ENCODE results near the gene C20orf204.

The C20orf204 gene, protein sequence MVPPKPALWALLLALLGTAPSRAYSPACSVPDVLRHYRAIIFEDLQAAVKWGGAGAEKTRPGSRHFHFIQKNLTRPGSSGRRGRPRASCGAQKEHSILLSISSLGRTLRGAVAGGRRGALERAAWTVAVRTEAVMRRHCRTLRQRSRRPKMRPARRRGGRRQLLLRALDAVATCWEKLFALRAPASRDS

GRCh38 chr20:64035933-64036345 lies at the start of gene C20orf204:
Gene C20orf204 (plus strand): TSS chr20:64036182. CDS start chr20:64036324, 142 bp downstream.
- no peak for TF ChIP-seq CTCF (IDR thresholded peaks at IDR 0.05; ENCODE audit: control insufficient read depth, extremely low read depth, insufficient read depth)
- H3K4me3 ChIP-seq (ENCODE audit: low read depth, low read length): no peak within 1 kb of the TSS
- DNase-seq (ENCODE audit: low read depth): no peak

- TF ChIP-seq CTCF (IDR thresholded peaks at IDR 0.05; ENCODE audit: control insufficient read depth, extremely low read depth, insufficient read depth): no peak
- DNase-seq (ENCODE audit: low read depth): no peak
- H3K4me3 ChIP-seq (ENCODE audit: low read depth, low read length): no peak overlapping the region
These were observed 35.1 kb upstream of the C20orf204 start for GRCh38 chr20:64000906-64001305.

- H3K4me3 ChIP-seq (ENCODE audit: low read depth, low read length): no peak overlapping the region
- DNase-seq (ENCODE audit: low read depth): peak; percentile 62
- TF ChIP-seq CTCF (IDR thresholded peaks at IDR 0.05; ENCODE audit: control insufficient read depth, extremely low read depth, insufficient read depth): no peak
These were observed 34.4 kb upstream of the C20orf204 start for GRCh38 chr20:64001607-64002011.

DNA sequence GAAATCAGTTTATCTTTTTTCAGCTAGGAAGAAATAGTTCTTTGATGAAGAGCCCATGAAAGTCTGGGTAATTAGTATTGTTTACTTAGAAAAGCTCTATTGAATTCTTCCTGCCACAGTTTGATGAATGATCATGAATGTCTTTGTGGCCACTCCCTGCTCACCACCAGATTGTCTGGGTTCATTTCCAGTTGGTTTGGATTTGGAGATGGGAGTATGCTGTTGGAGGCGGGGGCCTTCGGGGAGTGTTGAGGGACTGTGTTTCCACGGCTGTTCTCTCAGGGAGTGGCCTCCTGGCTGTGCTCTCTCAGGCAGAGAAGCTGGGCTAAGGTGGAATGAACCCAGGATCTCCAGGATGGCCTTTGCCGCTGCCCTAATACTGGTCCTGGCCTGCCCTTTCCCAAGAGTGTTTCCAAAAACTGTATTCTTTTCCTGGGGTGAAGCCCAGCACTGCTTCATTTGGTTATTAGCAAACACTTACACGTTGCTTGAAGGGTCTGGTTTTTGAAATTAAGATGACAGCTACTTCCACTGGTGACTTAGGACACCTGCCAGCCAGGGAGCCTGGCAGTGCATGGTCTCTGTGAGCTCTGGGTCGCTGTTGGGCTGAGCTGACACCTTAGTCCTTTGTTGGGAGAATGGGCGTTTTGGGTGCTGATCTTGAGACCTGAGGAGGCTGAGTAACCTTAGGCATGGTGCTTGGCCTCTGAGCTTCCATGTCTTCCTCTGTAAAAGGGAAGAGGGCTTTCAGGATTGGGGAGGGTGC lies 31.8 kb upstream of the C20orf204 start:
- no peak overlapping the region for H3K4me3 ChIP-seq (ENCODE audit: low read depth, low read length)
- DNase-seq (ENCODE audit: low read depth): no peak
- no peak for TF ChIP-seq CTCF (IDR thresholded peaks at IDR 0.05; ENCODE audit: control insufficient read depth, extremely low read depth, insufficient read depth)

DNA sequence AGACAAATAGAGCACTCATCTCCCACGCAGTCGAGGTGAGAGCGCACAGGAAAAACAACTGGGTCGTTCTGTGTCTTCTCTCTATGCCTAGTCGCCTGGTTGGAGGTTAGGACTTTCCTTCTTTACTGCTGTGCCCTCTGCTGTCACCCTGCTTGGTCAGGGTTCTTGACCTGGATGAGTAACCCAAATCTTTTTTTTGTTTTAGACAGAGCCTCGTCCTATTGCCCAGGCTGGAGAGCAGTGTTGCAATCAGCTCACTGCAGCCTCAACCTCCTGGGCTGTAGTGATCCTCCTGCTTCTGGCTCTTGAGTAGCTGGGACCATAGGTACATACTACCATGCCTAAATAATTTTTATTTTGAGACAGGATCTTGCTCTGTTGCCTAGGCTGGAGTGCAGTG lies 30.6 kb upstream of the C20orf204 start:
- DNase-seq (ENCODE audit: low read depth): no peak
- TF ChIP-seq CTCF (IDR thresholded peaks at IDR 0.05; ENCODE audit: control insufficient read depth, extremely low read depth, insufficient read depth): no peak
- H3K4me3 ChIP-seq (ENCODE audit: low read depth, low read length): no peak overlapping the region

DNA sequence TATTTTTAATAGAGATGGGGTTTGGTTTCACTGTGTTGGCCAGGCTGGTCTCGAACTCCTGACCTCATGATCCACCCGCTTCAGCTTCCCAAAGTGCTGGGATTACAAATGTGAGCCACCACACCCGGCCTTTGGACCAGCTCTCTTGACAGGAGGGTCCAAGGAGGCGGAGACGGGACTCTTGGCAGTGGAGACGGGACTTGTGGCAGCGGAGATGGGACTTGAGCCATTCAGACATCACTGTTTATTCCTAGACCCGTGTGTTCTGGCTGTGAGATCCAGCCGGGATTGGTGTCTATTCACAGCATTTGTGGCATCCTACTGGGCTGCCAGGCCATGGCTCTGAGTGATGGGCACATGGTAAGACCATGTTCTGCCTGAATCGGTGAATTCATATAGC lies 29.5 kb upstream of the C20orf204 start:
- no peak overlapping the region for H3K4me3 ChIP-seq (ENCODE audit: low read depth, low read length)
- DNase-seq (ENCODE audit: low read depth): no peak
- TF ChIP-seq CTCF (IDR thresholded peaks at IDR 0.05; ENCODE audit: control insufficient read depth, extremely low read depth, insufficient read depth): no peak
